SK-N-MC (cell line): ENCODE data around the gene CYP3A4.

Experiments
- EZH2 ChIP-seq: fragments of 200-600 bp; sonication (generic); IDR thresholded peaks from one replicate; pipeline ENCODE4 v1.6.1; 2017; ENCODE audit warnings: antibody characterized with exemption
- FOXP2 ChIP-seq: optimal IDR thresholded peaks from 2 replicates; pipeline ENCODE3; 2011; ENCODE audit warnings: mild to moderate bottlenecking, moderate library complexity; ENCODE audit not compliant: insufficient read depth; ENCODE audit errors: extremely low read length, control extremely low read depth
- POLR2AphosphoS5 ChIP-seq: IDR thresholded peaks from 2 replicates; pipeline ENCODE4 v1.6.1; 2012; ENCODE audit warnings: mild to moderate bottlenecking, low read depth, low read length, borderline replicate concordance

- TF ChIP-seq EZH2 (no peak), POLR2AphosphoS5 (no peak), FOXP2 (no peak)
Measured at GRCh38 chr7:99793443-99793842, 9.5 kb upstream of the CYP3A4 start.
